Aorta (tissue), 5 donors: ENCODE results near the gene CMC1. TPM values are rescaled to one million over a fixed set of nuclear protein-coding genes. Genes with fewer than 3 reads are reported as not detected.

Experiments
- ATAC-seq: fragments of 200-7000 bp; cut with Tn5 transposase; one replicate; pipeline ENCODE4 v1.9.1; 2022; ENCODE audit warnings: moderate library complexity; ENCODE audit not compliant: low FRiP score
- DNase-seq, 2 donors: peaks; one replicate each; pipeline ENCODE4 v3.0.0-alpha.2; 2020
- H3K27ac ChIP-seq, 2 donors: one replicate each; pipeline ENCODE4 v1.5.1; 2013; ENCODE audit warnings: low read length in 2 of 2, mild to moderate bottlenecking in 2 of 2, moderate library complexity in 2 of 2, control low read depth in 1 of 2, inconsistent platforms in 1 of 2, low read depth in 1 of 2
- H3K27me3 ChIP-seq, 2 donors: one replicate each; pipeline ENCODE4 v1.6.1; 2013; ENCODE audit warnings: control low read depth in 1 of 2, low read length in 1 of 2, mild to moderate bottlenecking in 1 of 2, moderate library complexity in 1 of 2; ENCODE audit not compliant: insufficient read depth in 2 of 2, control insufficient read depth in 1 of 2
- H3K36me3 ChIP-seq, 2 donors: one replicate each; pipeline ENCODE4 v1.6.1; 2013; ENCODE audit warnings: control low read depth in 1 of 2, low read length in 1 of 2, mild to moderate bottlenecking in 1 of 2; ENCODE audit not compliant: insufficient read depth in 2 of 2, control insufficient read depth in 1 of 2
- H3K4me1 ChIP-seq, 2 donors: one replicate each; pipeline ENCODE4 v1.6.1; 2013; ENCODE audit warnings: low read length in 2 of 2, control low read depth in 1 of 2, mild to moderate bottlenecking in 1 of 2, moderate library complexity in 1 of 2; ENCODE audit not compliant: insufficient read depth in 2 of 2, control insufficient read depth in 1 of 2
- H3K4me3 ChIP-seq, 2 donors: one replicate each; pipeline ENCODE4 v1.5.1; 2013; ENCODE audit warnings: low read length in 2 of 2, control low read depth in 1 of 2, mild to moderate bottlenecking in 1 of 2
- H3K9me3 ChIP-seq: one replicate; pipeline ENCODE4 v1.6.1; 2013; ENCODE audit warnings: mild to moderate bottlenecking, low read length; ENCODE audit not compliant: control insufficient read depth
- WGBS, 2 donors: extraction: QIAGEN DNeasy Blood & Tissue Kit; methylation state at CpG; one replicate each; pipeline ENCODE4 v1.1.7; 2013; 5-methylcytosine and 5-hydroxymethylcytosine counted together
- intact Hi-C, 2 donors: fragments of 100-400 bp; cut with DNase I; formaldehyde crosslinking; loops; one replicate each; pipeline versions ENCODE4 v1.14.2 to v1.15.0; 2022
- polyA plus RNA-seq, 2 donors: library from polyadenylated mRNA; stranded (reverse); fragments of 200-250 nt; gene quantifications; one replicate each; pipeline ENCODE4 v1.2.3, GENCODE V29; 2013
- total RNA-seq, 2 donors: library from RNA; stranded (reverse); fragmentation: NEBNext Ultra II Directional; extraction: Animal tissue kit (Norgen Biotek cat#: 25700); gene quantifications; one replicate each; pipeline ENCODE4 v1.2.1, GENCODE V29; 2021
- donor health status: healthy with polysubstance abuse.
- donor health status: Bipolar disorder and iron deficiency.
- donor health status: DM: no; HTN: no; CAD: no.
- donor health status: DM: no; HTN: no; CAD: no.
- donor health status: DM: yes; HTN: yes; CAD: no.

Gene CMC1
- total and polyA plus RNA-seq, 4 donors: 16.0 to 69.9 (median 20.1) TPM

DNA sequence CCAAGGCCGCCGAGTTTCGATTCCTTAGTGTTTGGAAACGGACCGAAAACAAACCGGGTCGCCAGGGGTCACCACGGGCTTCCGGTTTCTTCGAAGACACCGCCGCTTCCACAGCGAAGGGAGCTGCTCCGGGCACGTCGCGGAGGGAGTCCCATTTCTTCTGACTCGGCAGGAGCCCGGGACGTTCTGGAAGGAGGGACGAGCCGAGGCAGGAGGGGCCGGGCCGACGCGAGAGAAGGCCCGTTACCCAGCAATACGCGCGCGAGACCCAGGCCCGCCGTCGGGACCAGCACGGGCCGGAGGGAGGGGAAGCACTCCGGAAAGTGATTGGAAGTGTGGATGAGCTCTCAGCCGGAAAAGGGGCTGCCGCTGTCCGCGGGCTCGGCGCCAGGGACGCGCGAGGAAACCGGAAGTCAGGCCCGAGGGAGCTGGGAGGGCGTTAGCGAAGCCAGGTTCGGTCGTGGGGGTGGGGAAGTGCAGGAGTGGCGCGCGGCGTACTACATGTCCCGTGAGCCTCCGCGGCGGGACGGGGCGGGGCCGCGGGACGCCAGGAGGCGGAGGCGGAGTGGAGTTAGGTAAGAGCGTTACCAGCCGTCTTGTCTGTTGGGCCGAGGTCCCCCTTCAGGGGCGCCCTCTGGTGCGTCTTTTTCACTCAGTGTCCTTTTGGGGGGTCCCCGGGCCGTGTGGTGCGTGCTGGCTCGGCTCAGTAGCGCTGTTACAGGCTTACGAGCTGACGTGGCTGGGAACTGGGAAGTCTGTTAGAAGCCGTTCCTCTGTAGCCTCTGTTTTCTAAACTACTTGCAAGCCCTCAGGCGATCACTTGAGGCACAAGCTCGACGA lies 107.4 kb downstream of the CMC1 start, which contains the start of the genes AZI2 and ZCWPW2:
Gene AZI2 (minus strand): TSS at position 196 of the 840 bp plus-strand sequence. CDS start 8,207 bp downstream, outside the sequence.
Gene ZCWPW2 (plus strand): TSS at position 93 of the 840 bp plus-strand sequence. CDS start 64,348 bp downstream, outside the sequence.
- DNase-seq (peak; percentile 98), ATAC-seq (peak; percentile 99)
- H3K9me3 ChIP-seq: peaks cover 2% of the 10 kb centered on the region
- peak within 1 kb of the TSS; percentile 88 to 97 for H3K27ac ChIP-seq
- intact Hi-C loops: no loop called here
- H3K36me3 ChIP-seq: peaks cover 0 to 2% of the 10 kb centered on the region in 2 donors
- peaks cover 0 to 2% of the 10 kb centered on the region in 2 donors for H3K4me1 ChIP-seq
- H3K27me3 ChIP-seq: no peaks in the 10 kb centered on the region
- peak within 1 kb of the TSS; percentile 73 to 77 for H3K4me3 ChIP-seq
- 0% methylated on average over 78 to 83 of the region's 83 CpGs for WGBS, 2 donors

DNA sequence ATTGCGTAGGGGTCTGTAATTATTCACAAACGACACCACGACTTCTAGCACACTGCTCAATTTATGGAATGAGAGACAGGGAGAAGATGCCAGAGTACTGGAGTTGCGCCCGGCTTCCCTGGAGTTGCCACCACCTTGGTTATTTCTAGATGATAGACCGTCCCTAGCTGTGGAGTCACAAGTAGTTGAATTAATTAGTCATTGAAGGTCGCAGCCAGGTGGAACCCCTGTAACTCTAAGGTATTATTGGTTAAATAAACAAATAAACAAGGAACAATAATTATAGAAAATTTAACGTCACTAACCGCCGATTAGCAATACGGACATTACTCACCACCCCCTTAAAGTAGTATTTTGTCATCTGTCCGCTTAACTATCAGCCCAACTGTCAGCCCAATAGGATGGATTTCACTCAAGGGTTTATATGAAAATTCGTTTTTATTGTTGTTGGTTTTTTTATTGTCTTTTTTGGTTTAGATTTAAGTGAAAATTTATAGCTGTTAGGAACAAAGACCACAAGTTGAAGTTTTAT lies 108.1 kb downstream of the CMC1 start:
- intact Hi-C loops: no loop called here
- Histone ChIP-seq H3K9me3 (peaks cover 2% of the 10 kb centered on the region), H3K4me3 (peak overlapping the region; percentile 73 to 77), H3K27me3 (no peaks in the 10 kb centered on the region), H3K4me1 (peaks cover 0 to 2% of the 10 kb centered on the region in 2 donors), H3K36me3 (peaks cover 0 to 2% of the 10 kb centered on the region in 2 donors), H3K27ac (peak overlapping the region; percentile 36 to 88)
- ATAC-seq (no peak), DNase-seq (peak in 1 of 2 donors; percentile 75)
- WGBS, 2 donors: 3 to 12% methylated on average over 13 of the region's 13 CpGs

Other genes with a start within 250 kb of the CMC1 start
- 1 to 10 TPM; 1.1 to 1.6 TPM for gene ZCWPW2, start 107.1 kb downstream of the CMC1 start, total RNA-seq
- gene ZCWPW2, start 107.1 kb downstream of the CMC1 start, polyA plus RNA-seq: 1 to 10 TPM; 1.1 to 1.2 TPM
- 10 to 100 TPM; 73.1 to 85.2 TPM for gene AZI2, start 107.2 kb downstream of the CMC1 start, total RNA-seq
- 10 to 100 TPM; 41.4 to 60.1 TPM for gene AZI2, start 107.2 kb downstream of the CMC1 start, polyA plus RNA-seq